ENCODE results near the gene INMT. TPM values are rescaled to one million over a fixed set of nuclear protein-coding genes. Genes with fewer than 3 reads are reported as not detected.
A peak's percentile ranks its signal among the peaks of the same experiment; 100 is the strongest.

Gene INMT
- total and polyA plus RNA-seq, 2 donors from 2014 or later, result 34.5 to 44.8 TPM

DNA sequence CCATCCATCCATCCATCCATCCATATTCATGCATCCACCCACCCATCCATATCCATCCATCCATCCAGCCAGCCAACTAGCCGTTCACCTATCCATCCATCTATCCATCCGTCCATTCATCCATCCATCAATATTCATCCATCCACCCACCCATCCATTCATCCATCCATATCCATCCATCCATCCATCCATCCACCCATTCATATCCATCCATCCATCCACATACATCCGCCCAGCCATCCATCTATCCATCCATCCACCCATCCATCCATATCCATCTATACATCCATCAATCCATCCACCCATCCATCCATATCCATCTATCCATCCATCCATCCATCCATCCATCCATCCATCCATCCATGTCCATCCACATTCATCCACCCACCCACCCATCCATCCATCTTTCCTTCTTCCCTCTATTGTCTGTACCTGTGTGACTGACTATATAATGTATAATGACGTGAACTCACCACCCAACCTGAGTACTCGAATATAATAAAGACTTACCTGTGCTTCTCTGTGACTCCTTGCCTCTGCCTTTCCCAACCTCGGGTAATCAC, 2.5 kb downstream of the INMT start:
- intact Hi-C loops (cut with DNase I), result no loop called here
- H3K4me1 ChIP-seq (ENCODE audit: control insufficient read depth in 2 of 3, insufficient read depth in 2 of 3, low read depth in 1 of 3, low read length in 3 of 3), result peaks cover 0 to 25% (median 24%) of the 10 kb centered on the region in 3 donors
- H3K4me3 ChIP-seq (ENCODE audit: low read length in 3 of 3), result peak overlapping the region in 1 of 3 donors; percentile 29
- H3K36me3 ChIP-seq (ENCODE audit: control insufficient read depth in 2 of 3, insufficient read depth in 3 of 3, low read length in 3 of 3), result no peaks in the 10 kb centered on the region
- no peaks in the 10 kb centered on the region for H3K27me3 ChIP-seq (ENCODE audit: control insufficient read depth, insufficient read depth, low read length)
- TF ChIP-seq, protein P1, sequence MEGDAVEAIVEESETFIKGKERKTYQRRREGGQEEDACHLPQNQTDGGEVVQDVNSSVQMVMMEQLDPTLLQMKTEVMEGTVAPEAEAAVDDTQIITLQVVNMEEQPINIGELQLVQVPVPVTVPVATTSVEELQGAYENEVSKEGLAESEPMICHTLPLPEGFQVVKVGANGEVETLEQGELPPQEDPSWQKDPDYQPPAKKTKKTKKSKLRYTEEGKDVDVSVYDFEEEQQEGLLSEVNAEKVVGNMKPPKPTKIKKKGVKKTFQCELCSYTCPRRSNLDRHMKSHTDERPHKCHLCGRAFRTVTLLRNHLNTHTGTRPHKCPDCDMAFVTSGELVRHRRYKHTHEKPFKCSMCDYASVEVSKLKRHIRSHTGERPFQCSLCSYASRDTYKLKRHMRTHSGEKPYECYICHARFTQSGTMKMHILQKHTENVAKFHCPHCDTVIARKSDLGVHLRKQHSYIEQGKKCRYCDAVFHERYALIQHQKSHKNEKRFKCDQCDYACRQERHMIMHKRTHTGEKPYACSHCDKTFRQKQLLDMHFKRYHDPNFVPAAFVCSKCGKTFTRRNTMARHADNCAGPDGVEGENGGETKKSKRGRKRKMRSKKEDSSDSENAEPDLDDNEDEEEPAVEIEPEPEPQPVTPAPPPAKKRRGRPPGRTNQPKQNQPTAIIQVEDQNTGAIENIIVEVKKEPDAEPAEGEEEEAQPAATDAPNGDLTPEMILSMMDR (IDR thresholded peaks at IDR 0.05; ENCODE audit: borderline replicate concordance, extremely low read depth, insufficient read depth), result no peak
- no peak overlapping the region for H3K27ac ChIP-seq (ENCODE audit: low read depth in 2 of 2, low read length in 2 of 2)
- no peak overlapping the region for H3K9ac ChIP-seq (ENCODE audit: low read length in 3 of 3)
- no peaks in the 10 kb centered on the region for H3K9me3 ChIP-seq (ENCODE audit: control insufficient read depth in 2 of 3, insufficient read depth in 1 of 3, low read length in 3 of 3)
- DNase-seq (no peak), FAIRE-seq (no peak)

DNA sequence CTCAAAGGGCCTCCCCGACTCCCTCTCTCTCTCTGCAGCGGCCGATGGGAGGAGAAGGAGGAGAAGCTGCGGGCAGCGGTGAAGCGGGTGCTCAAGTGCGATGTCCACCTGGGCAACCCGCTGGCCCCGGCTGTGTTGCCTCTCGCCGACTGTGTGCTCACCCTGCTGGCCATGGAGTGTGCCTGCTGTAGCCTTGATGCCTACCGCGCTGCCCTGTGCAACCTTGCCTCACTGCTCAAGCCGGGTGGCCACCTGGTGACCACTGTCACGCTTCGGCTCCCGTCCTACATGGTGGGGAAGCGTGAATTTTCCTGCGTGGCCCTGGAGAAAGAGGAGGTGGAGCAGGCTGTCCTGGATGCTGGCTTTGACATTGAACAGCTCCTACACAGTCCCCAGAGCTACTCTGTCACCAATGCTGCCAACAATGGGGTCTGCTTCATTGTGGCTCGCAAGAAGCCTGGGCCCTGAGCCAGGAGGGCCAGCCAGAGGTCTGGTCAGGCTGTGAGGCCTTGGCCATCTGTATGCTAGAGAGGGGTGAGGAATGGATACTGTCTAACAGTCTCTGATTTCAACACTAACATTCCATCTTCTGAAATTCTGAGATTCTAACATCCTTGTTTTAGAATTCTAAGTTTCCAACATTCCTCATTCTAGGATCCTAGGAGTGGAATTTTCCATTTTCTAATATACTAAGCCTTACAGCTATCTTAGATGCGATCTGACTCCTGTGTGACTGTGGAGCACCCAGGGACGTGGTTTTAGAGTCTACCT, 3.6 kb downstream of the INMT start:
- FAIRE-seq, result no peak
- peaks cover 0 to 22% (median 22%) of the 10 kb centered on the region in 3 donors for H3K4me1 ChIP-seq (ENCODE audit: control insufficient read depth in 2 of 3, insufficient read depth in 2 of 3, low read depth in 1 of 3, low read length in 3 of 3)
- no peak overlapping the region for H3K9ac ChIP-seq (ENCODE audit: low read length in 3 of 3)

DNA sequence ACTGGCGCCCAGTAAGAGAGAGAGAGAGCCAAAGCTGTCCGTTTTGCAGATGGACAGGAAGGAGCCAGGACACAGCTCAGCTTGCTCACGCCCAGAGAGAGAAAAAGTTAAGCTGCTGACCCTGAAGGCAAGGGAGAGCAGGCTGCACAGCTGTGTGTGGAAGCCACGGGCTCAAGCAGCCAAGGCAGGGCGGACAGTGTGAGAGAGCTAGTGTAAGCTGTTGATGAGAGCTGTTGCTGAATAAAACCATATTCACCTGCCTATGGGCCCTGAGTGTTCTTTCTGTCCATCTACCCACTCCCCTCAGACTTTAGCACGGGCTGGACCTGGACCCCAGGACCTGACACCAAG, 5.4 kb downstream of the INMT start:
- no peak overlapping the region for H3K27ac ChIP-seq (ENCODE audit: low read depth in 2 of 2, low read length in 2 of 2)

More for the DNA sequence above, 3.6 kb downstream of the INMT start:
- no peaks in the 10 kb centered on the region for H3K36me3 ChIP-seq (ENCODE audit: control insufficient read depth in 2 of 3, insufficient read depth in 3 of 3, low read length in 3 of 3)
- peak in 2 of 5 donors; percentile 61 to 93 for DNase-seq
- H3K4me3 ChIP-seq (ENCODE audit: low read length in 3 of 3), result no peak overlapping the region
- H3K27ac ChIP-seq (ENCODE audit: low read depth in 2 of 2, low read length in 2 of 2), result peak overlapping the region in 1 of 2 donors; percentile 3
- intact Hi-C loops (cut with DNase I), result no loop called here
- H3K9me3 ChIP-seq (ENCODE audit: control insufficient read depth in 2 of 3, insufficient read depth in 1 of 3, low read length in 3 of 3), result no peaks in the 10 kb centered on the region
- TF ChIP-seq, protein P1 (IDR thresholded peaks at IDR 0.05; ENCODE audit: borderline replicate concordance, extremely low read depth, insufficient read depth), result no peak
- H3K27me3 ChIP-seq (ENCODE audit: control insufficient read depth, insufficient read depth, low read length), result no peaks in the 10 kb centered on the region

More for the DNA sequence above, 5.4 kb downstream of the INMT start:
- H3K36me3 ChIP-seq (ENCODE audit: control insufficient read depth in 2 of 3, insufficient read depth in 3 of 3, low read length in 3 of 3), result no peaks in the 10 kb centered on the region
- TF ChIP-seq, protein P1 (IDR thresholded peaks at IDR 0.05; ENCODE audit: borderline replicate concordance, extremely low read depth, insufficient read depth), result no peak
- H3K9me3 ChIP-seq (ENCODE audit: control insufficient read depth in 2 of 3, insufficient read depth in 1 of 3, low read length in 3 of 3), result no peaks in the 10 kb centered on the region
- peaks cover 0 to 24% (median 12%) of the 10 kb centered on the region in 3 donors for H3K4me1 ChIP-seq (ENCODE audit: control insufficient read depth in 2 of 3, insufficient read depth in 2 of 3, low read depth in 1 of 3, low read length in 3 of 3)
- no peaks in the 10 kb centered on the region for H3K27me3 ChIP-seq (ENCODE audit: control insufficient read depth, insufficient read depth, low read length)
- no peak for DNase-seq
- FAIRE-seq, result no peak
- H3K4me3 ChIP-seq (ENCODE audit: low read length in 3 of 3), result no peak overlapping the region
- intact Hi-C loops (cut with DNase I), result no loop called here
- no peak overlapping the region for H3K9ac ChIP-seq (ENCODE audit: low read length in 3 of 3)
